ENCODE data around the gene MAGI2.

MAGI2 gene

GRCh38 chr7:78850093-78850740 is 603.2 kb downstream of the MAGI2 start:
- H3K4me3 ChIP-seq (ENCODE audit: low read depth, low read length), result no peak overlapping the region
- DNase-seq (ENCODE audit: low read depth), result no peak
- TF ChIP-seq CTCF (IDR thresholded peaks at IDR 0.05; ENCODE audit: low read depth, low read length, missing control alignments), result no peak
- in situ Hi-C loops (cut with HindIII; ENCODE audit: low sequenced_read_pairs), result no loop called here

- in situ Hi-C loops (cut with HindIII; ENCODE audit: low sequenced_read_pairs), result no loop called here
These were observed 608.3 kb downstream of the MAGI2 start for GRCh38 chr7:78845155-78845554.

DNA sequence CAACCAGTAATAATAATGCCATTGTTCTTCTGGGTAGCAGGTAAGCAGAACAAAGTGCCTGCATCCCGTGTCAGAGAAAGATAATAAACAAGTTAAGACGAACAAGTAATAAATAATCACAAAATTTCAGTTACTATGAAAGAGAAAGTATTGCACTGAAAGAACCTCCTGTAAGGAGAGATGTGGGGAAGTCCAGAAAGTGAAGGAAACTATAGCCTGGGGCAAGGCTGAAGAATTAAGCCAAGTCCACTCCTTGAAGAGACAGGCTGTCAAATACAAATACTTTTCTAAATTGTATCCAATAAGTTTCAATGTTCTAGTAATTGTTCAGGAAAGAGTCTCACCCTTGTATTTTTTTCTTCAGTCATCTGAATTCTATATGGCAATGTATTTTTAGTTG is 611.4 kb downstream of the MAGI2 start:
- TF ChIP-seq CTCF (IDR thresholded peaks at IDR 0.05; ENCODE audit: low read depth, low read length, missing control alignments), result no peak
- H3K4me3 ChIP-seq (ENCODE audit: low read depth, low read length), result no peak overlapping the region
- in situ Hi-C loops (cut with HindIII; ENCODE audit: low sequenced_read_pairs), result no loop called here
- no peak for DNase-seq (ENCODE audit: low read depth)

More at GRCh38 chr7:78845155-78845554, 608.3 kb downstream of the MAGI2 start:
- DNase-seq (ENCODE audit: low read depth), result no peak
- no peak overlapping the region for H3K4me3 ChIP-seq (ENCODE audit: low read depth, low read length)
- no peak for TF ChIP-seq CTCF (IDR thresholded peaks at IDR 0.05; ENCODE audit: low read depth, low read length, missing control alignments)

DNA sequence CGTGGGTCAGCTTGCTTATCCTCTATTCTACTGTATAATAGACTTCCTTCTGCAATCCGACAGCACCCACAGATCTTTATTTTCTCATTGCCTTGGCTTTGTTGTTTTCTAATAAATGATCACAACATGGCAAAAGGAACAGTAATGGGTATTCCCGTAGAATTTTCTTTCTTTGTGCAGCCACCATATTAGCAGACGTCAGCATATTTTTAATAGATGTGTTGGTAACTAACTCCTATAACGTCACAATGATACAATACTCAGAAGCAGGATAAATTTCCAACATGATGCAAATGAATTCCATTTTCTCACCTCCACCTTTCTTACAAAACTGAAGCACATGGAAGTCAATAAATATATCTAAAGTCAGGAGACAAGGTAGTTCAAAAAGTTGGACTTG is 617.6 kb downstream of the MAGI2 start:
- in situ Hi-C loops (cut with HindIII; ENCODE audit: low sequenced_read_pairs), result no loop called here
- no peak for TF ChIP-seq CTCF (IDR thresholded peaks at IDR 0.05; ENCODE audit: low read depth, low read length, missing control alignments)

GRCh38 chr7:78828317-78828716 is 625.1 kb downstream of the MAGI2 start:
- in situ Hi-C loops (cut with HindIII; ENCODE audit: low sequenced_read_pairs), result no loop called here
- no peak for DNase-seq (ENCODE audit: low read depth)
- no peak overlapping the region for H3K4me3 ChIP-seq (ENCODE audit: low read depth, low read length)
- no peak for TF ChIP-seq CTCF (IDR thresholded peaks at IDR 0.05; ENCODE audit: low read depth, low read length, missing control alignments)

More for the DNA sequence above, 617.6 kb downstream of the MAGI2 start:
- no peak for DNase-seq (ENCODE audit: low read depth)
- no peak overlapping the region for H3K4me3 ChIP-seq (ENCODE audit: low read depth, low read length)

- no peak for DNase-seq (ENCODE audit: low read depth)
- in situ Hi-C loops (cut with HindIII; ENCODE audit: low sequenced_read_pairs), result no loop called here
- H3K4me3 ChIP-seq (ENCODE audit: low read depth, low read length), result no peak overlapping the region
- TF ChIP-seq CTCF (IDR thresholded peaks at IDR 0.05; ENCODE audit: low read depth, low read length, missing control alignments), result no peak
These were observed 649.9 kb downstream of the MAGI2 start for GRCh38 chr7:78803501-78804127.

Measured in astrocyte of the cerebellum (primary cell).